ENCODE results near the gene SNAPC2. TPM values are rescaled to one million over a fixed set of nuclear protein-coding genes. Genes with fewer than 3 reads are reported as not detected.
"Not testable (repeated sequence)": the region's sequence is repeated elsewhere in the genome, so short reads cannot be mapped to it uniquely, and the experiment has no call there.

The SNAPC2 gene
- total RNA-seq, 2 donors from 2014 or later, result 10.6 to 17.7 TPM

DNA sequence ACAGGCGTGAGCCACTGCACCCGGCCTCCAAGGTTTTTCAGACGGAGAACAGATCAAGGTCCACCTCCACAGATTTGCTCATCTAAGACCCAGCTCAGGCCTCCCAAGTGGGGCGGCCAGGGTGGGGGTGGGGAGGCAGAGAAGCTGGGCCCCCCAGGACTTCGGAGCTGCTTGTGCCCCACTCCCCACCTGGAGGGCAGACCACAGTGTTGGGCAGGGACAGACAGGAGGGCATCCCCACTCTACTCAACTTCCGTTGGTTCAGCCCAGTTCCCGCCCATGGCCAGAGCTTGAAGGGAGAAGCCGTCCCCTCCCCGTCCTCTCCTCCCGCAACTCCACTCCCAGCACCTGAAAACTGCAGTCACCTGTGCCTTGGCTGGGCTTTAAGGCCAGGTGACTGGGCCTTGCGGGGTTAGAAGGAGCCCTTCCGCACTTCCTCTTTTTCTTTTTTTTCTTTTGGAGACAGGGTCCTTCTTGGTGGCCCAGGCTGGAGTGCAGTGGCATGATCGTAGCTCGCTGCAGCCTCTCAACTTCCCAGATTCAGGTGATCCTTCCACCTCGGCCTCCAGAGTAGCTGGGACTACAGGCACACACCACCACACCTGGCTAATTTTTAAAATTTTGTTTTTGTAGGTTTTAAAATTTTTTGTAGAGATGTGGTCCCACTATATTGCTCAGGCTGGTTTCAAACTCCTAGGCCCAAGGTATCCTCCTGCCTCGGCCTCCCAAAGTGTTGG, 32.6 kb upstream of the SNAPC2 start:
- intact Hi-C loops (cut with DNase I, micrococcal nuclease), result no loop called here
- no peak for ATAC-seq
- no peak for DNase-seq

DNA sequence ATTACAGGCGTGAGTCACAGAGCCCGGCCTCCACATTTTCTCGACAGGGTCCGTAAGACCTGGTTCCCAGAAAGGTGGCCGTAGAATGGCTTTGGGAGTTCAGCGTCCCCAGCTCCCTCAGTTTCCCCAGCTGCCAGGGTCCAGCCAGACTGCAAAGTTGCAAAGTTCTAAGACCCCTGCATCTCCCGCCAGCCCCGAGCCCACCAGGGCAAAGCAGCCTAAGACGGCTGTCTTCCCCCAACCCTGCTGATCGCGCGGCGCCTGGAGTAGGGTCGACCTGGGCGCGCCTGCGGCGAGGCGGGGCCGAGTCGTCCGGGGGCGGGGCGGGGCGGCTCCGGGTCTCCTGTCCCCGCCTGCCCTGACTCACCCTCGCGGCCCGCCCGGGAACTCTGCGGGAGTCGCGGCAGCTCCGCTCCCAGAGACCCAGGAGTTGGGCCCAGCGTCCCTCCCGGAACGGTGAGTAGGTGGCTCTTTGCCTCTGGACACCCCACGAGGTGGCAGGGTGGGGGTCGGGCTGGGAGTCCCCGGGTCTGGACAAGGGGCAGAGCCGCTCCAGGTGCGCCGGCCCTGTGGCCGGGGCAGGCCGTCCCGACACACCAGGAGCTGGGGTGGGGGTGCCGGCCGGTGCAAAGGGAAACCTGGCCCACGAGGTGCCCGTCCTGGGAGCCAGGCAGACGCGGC, 31.9 kb upstream of the SNAPC2 start, which contains the start of gene LRRC8E:
LRRC8E (plus strand) TSS at position 366 of the 681 bp plus-strand sequence. CDS start 7,094 bp downstream, outside the sequence.
- peak; percentile 71 to 79 for DNase-seq
- intact Hi-C loops (cut with DNase I, micrococcal nuclease), result no loop called here
- peak; percentile 99 for ATAC-seq

DNA sequence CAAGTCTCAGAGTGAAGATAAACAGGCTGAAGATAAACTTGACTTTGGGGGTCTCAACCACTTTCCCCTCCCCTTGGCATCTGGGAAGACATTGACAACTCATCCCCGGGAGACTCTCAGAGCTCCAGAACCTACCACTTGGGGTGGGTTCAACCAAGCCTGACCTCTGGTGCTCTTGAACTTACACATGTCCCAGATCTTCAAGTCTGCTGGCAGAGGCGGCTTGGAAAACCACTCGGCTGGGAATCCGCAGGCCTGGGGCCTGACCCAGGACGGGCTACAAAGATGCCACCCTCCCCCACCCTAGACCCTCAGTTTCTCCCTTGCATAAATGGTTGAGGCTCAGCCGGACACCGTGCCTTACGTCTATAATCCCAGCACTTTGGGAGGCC, 31.3 kb upstream of the SNAPC2 start:
- ATAC-seq, result peak; percentile 2
- DNase-seq, result no peak
- intact Hi-C loops (cut with DNase I, micrococcal nuclease), result no loop called here

DNA sequence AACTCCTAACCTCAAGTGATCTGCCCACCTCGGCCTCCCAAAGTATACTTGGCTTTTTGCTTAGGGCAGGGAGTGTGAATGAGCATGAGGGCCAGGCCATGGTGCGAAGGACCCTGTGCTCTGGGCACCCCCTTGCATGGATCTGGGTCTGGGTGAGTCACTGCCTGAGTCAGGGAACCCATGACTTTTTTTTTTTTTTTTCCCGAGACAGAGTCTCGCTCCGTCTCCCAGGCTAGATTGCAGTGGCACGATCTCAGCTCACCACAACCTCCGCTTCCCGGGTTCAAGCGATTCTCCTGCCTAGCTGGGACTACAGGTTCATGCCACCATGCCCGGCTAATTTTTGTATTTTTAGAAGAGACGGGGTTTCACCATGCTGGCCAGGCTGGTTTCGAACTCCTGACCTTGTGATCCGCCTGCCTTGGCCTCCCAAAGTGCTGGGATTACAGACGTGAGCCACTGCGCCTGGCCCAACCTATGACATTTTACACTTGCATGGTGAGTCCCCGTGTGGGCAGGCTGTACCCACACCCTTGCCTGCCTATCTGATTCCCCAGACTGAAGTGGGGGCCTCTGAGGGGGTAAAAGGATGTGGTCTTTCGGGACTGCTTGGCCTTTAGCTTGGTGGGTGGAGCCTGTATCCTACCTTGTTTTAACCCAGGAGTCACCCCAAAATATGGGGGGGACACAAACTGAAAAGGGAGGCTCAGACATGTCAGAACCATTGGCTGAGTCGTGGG, 26.6 kb upstream of the SNAPC2 start:
- intact Hi-C loops (cut with DNase I, micrococcal nuclease); ATAC-seq; DNase-seq: not testable (repeated sequence)

DNA sequence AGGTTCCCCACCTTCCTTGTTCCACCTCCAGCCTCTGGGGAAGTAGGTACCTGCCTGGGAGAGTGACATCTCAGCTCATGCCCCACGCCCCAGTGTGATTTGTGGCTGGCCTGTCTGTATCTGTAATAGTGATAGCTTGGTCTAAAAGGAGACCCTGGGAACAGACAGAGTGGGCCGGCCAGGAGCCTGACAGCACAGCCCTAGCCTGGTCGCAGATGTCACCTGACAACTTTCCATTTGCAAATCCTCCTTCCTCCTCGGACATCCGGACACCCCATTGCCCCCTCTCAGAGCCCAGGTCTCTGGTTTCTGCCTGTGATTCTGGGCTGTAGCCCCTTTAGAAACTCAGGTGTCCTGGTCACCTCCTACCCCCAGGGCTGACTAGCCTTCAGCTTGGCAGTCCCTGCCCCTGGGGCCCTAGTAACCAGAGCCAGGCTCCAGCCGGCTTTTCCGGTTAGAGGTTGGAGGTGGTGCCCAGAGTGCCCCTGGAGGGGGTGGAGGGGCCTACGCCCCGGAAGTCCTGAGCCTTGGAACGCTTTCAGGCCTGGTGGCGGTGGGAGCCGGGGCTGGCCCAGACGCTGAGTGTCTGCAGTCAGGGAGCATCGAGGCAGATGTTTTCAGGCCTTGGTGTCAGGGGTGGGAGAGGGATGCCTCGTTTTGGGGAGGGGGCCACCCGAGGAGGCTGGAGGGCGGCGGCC, 25.4 kb upstream of the SNAPC2 start:
- intact Hi-C loops (cut with DNase I, micrococcal nuclease), result no loop called here
- ATAC-seq (peak; percentile 94), DNase-seq (peak in 1 of 2 donors; percentile 64)

DNA sequence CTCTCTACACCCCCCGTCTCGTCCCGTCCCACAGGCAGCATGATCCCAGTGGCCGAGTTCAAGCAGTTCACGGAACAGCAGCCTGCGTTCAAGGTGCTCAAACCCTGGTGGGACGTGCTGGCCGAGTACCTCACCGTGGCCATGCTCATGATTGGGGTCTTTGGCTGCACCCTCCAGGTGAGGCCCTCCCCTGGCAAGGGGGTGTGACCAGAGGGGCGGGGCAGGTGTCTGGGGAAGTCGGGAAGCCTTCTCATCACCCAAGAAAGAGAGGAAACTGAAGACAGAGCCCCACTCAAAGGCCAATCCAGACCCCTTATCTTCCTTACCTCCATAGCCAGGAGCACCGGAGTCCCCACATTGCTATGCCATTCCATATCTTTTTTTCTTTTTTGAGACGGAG, 24.6 kb upstream of the SNAPC2 start:
- ATAC-seq (no peak), DNase-seq (no peak)
- intact Hi-C loops (cut with DNase I, micrococcal nuclease), result no loop called here

DNA sequence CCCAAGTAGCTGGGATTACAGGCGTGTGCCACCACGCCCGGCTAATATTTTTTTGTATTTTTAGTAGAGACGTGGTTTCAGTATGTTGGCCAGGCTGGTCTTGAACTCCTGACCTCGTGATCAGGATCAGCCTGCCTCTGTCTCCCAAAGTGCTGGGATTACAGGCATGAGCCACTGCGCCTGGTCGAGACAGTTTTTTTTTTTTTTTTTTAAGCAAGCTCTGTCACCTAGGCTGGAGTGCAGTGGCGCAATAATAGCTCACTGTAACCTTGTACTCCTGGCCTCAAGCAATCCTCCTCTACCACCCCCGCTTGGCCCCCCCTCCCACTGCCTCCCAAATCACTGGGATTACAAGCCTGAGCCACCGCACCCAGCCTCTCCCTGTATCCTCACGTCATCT, 22.8 kb upstream of the SNAPC2 start:
- intact Hi-C loops (cut with DNase I, micrococcal nuclease), result no loop called here
- DNase-seq (no peak), ATAC-seq (no peak)

DNA sequence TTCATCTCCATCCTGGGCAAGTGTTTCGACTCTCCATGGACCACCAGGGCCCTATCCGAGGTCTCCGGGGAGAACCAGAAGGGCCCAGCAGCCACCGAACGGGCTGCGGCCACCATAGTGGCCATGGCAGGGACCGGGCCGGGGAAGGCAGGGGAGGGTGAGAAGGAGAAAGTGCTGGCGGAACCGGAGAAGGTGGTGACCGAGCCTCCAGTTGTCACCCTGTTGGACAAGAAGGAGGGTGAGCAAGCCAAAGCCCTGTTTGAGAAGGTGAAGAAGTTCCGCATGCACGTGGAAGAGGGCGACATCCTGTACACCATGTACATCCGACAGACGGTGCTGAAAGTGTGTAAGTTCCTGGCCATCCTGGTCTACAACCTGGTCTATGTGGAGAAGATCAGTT, 21.2 kb upstream of the SNAPC2 start:
- ATAC-seq (no peak), DNase-seq (no peak)
- intact Hi-C loops (cut with DNase I, micrococcal nuclease), result no loop called here

DNA sequence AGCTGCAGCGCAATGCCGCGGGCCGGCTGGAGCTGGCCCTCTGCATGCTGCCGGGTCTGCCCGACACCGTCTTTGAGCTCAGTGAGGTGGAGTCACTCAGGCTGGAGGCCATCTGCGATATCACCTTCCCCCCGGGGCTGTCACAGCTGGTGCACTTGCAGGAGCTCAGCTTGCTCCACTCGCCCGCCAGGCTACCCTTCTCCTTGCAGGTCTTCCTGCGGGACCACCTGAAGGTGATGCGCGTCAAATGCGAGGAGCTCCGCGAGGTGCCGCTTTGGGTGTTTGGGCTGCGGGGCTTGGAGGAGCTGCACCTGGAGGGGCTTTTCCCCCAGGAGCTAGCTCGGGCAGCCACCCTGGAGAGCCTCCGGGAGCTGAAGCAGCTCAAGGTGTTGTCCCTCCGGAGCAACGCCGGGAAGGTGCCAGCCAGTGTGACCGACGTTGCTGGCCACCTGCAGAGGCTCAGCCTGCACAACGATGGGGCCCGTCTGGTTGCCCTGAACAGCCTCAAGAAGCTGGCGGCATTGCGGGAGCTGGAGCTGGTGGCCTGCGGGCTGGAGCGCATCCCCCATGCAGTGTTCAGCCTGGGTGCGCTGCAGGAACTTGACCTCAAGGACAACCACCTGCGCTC, 20.3 kb upstream of the SNAPC2 start:
- DNase-seq (no peak), ATAC-seq (no peak)
- intact Hi-C loops (cut with DNase I, micrococcal nuclease), result no loop called here

DNA sequence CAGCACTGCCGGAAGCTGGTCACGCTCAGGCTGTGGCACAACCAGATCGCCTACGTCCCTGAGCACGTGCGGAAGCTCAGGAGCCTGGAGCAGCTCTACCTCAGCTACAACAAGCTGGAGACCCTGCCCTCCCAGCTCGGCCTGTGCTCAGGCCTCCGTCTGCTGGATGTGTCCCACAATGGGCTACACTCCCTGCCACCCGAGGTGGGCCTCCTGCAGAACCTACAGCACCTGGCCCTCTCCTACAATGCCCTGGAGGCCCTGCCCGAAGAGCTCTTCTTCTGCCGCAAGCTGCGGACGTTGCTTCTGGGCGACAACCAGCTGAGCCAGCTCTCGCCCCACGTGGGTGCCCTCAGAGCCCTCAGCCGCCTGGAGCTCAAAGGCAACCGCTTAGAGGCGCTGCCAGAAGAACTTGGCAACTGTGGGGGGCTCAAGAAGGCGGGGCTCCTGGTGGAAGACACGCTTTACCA, 19.7 kb upstream of the SNAPC2 start:
- ATAC-seq (no peak), DNase-seq (no peak)
- intact Hi-C loops (cut with DNase I, micrococcal nuclease), result no loop called here

DNA sequence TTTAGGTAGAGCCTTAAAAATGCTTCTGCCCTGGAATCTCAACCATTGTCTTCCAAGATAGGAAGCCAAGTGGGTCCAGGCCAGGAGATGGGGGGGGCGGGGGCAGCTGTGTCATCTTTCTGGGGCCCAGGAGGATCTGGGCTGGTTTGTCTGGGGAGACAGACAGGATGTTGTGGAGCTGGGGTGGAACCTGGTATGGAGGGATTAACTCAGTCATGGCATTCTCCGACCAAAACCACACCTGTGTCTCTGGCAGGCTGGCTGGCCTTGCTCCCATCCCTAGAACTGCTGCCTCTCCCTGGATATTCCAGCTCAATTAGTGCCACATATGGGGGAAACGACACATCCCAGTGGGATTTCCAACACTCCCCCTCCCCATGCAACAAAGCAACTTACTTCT, 19.2 kb upstream of the SNAPC2 start:
- DNase-seq (no peak), ATAC-seq (no peak)
- intact Hi-C loops (cut with DNase I, micrococcal nuclease), result no loop called here

DNA sequence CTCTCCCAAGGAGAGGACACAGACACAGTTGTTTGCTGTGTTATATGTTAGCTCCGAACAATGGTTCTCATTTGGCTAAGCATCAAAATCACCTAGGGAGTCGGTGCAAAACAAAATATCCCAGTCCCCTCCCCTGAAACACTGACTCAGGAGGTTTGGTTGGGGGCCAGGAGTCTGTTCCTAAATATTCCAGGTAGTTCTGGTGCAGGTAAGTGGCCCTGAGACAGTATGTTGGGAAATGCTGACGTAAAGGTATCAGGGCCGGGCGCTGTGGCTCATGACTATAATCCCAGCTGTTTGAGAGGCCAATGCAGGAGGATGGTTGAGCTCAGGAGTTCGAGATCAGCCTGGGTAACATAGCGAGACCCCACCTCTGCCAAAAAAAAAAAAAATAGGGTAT, 18.8 kb upstream of the SNAPC2 start:
- no peak for ATAC-seq
- intact Hi-C loops (cut with DNase I, micrococcal nuclease), result no loop called here
- no peak for DNase-seq

DNA sequence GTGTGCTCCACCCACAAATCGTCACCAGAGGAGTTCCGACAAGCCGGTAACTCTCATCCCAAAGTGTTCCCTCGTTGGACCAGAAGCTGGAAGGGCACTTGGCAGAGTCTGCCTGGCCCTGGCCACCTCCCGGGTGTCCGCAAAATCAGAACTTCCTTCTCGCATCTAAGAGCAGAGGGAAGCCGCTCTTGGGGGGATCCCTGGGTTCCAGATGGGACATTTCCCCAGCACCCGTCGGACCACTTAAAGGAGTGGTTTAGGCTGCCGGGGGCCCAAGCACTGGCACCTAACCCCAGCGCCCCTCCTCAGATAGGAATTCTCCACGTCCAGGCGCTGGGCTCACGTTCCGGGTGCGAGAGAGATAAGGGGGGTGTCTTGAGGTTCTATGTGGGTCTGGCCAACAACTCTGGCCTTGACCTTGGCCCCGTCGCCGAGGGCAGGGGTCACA, 17.3 kb upstream of the SNAPC2 start:
- DNase-seq, result no peak

DNA sequence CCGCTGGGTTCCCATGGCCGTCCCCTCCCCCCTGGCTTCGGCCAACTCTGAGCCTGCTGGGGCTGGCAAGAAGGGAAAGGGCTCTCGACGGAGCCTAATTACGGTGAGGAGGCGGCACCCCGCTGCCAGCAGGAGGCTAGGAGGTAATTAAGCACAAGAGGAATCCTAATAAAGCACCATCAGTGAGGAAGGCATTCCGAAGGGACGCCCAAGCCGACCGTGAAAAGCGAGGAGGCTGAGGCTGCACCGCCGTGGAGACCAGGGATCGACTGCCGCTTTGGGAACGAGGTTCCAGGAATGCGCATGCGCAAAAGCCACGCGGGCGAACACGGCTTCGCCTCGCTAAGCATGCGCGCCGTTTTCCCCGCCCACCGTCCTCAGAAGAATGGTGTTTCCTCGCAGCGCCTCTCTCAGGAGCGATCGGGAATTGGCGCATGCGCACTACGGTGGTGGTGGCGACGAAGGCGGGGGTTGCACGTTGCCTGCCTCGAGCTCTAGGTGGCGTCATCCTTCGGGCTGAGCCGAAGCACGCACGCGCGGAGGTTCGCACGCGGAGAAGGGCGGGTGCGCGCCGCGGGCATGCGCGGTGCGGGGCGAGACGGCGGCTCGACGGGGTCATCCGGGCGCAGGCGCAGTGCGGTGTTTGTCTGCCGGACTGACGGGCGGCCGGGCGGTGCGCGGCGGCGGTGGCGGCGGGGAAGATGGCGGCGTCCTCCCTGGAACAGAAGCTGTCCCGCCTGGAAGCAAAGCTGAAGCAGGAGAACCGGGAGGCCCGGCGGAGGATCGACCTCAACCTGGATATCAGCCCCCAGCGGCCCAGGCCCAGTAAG, 16.7 kb upstream of the SNAPC2 start, which contains the start of gene MAP2K7:
MAP2K7 (plus strand) TSS at position 634 of the 830 bp plus-strand sequence; CDS start at position 702, 68 bp downstream.
- intact Hi-C loops (cut with DNase I, micrococcal nuclease), result no loop called here
- ATAC-seq, result peak; percentile 81
- DNase-seq, result peak; percentile 99 to 100

More for the DNA sequence above, 17.3 kb upstream of the SNAPC2 start:
- ATAC-seq, result peak; percentile 10
- intact Hi-C loops (cut with DNase I, micrococcal nuclease), result no loop called here

DNA sequence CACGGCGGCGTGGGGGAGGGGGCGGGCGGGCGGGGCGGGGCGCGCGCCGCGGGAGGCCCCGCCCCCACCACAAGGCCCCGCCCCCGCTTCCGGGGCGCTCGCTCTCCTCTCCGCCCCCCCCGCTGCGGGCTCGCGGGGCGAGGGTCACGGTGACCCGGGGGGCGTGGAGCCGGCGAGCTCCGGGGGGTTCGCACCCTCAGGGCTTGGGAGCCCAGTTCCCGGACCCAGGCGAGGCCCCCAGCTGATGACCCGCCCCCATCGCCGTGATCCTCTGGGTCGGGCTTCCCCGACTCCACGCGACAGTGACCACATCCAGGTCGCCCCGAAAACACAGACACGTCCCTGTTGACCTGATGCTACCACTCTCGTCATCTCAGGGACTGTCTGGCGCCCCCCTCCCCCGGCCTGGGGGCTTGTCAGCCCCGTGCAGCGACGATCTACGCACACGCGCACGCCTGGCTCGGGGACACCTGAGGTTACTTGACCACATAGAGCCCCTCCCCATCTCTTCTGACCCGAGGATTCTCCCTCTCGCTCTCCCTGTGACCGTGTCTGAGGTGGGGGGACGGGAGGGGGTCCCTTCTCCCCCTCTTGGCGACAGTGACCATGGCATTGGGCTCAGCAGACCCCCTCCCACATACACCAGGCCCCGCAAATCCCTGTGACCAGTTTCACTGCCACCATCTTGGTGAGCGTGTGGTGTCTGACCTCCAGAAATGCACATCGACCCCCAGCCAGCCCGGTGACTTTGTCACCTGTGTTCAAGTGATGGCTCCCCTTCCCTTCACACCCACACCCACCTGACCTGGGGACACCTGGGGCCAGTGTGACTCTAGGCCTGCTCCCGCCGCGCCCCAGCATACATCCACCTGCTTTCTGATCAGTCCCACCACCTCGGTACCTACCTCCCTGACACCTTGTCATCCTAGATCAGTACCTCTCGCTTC, 15.8 kb upstream of the SNAPC2 start:
- DNase-seq (peak in 1 of 2 donors; percentile 74), ATAC-seq (peak; percentile 56)
- intact Hi-C loops (cut with DNase I, micrococcal nuclease), result no loop called here

DNA sequence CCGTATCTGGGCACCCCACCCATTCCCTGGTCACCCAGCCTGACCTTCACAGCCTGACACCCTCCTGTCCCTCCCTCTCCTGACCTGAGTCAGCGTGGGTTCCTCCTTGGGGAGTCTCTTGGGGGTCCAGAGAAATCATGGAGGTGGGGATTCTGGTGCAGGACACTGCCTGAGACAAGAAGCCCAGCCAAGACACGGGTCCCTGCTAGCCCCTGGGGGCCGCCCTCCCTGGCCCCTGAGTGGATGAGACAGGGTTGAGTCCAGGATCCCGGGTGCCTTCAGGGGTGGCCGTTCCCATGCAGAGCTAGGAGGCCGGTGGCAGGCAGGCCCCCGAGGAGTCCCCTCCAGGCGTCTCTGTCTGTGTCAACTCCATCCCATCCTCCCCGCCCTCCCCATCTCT, 14.9 kb upstream of the SNAPC2 start:
- ATAC-seq, result no peak
- DNase-seq, result no peak
- intact Hi-C loops (cut with DNase I, micrococcal nuclease), result no loop called here

DNA sequence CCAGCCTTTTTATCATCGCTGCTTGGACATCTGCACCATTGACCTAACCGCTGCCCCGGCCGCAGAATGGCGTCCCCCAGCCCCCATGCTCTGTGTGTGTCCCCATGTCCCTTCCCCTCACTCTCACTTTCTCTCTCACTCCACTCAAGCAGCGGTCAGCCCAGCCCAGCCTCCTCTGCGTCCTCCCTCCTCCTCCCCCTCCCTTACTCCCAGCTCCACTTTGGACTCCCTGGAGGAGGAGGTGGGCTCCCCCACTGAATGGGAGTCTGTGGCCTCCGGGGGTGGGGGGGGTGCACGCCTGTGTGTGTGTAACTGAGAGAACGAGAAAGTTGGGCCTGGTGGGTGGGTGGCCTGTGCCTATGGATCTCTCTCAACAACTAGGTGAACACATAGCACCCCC, 14.3 kb upstream of the SNAPC2 start:
- ATAC-seq (no peak), DNase-seq (no peak)
- intact Hi-C loops (cut with DNase I, micrococcal nuclease), result no loop called here

Data from left colon (tissue), 2 donors.